CD4-positive, alpha-beta T cell (primary cell): ENCODE results near the gene MORN5. TPM values are rescaled to one million over a fixed set of nuclear protein-coding genes. Genes with fewer than 3 reads are reported as not detected.

Experiments
- ATAC-seq: fragments of 200-7000 bp; cut with Tn5 transposase; one replicate; pipeline ENCODE4 v1.10.0; 2022; ENCODE audit warnings: mild to moderate bottlenecking; ENCODE audit not compliant: poor library complexity
- CTCF ChIA-PET: fragments of 350-600 bp; sonication (Branson Sonifier 250); formaldehyde crosslinking; loops from one replicate; lab custom pipeline; 2021; ENCODE audit warnings: antibody characterized with exemption, inconsistent platforms; lab: Charles Lee
- POLR2A ChIA-PET: fragments of 350-600 bp; sonication (Branson Sonifier 250); formaldehyde crosslinking; loops from one replicate; lab custom pipeline; 2021; ENCODE audit warnings: antibody characterized with exemption, inconsistent platforms; lab: Charles Lee
- DNase-seq, 14 experiments: peaks; one replicate each; pipeline ENCODE4 v3.0.0-alpha.2; 2013 to 2020; ENCODE audit warnings: mixed read lengths in 2 of 14
- H3K27ac ChIP-seq, 2 donors: one replicate each; pipeline versions ENCODE4 v1.5.1 to v1.7.0; 2013; ENCODE audit warnings: low read length in 2 of 2, low read depth in 1 of 2, mild to moderate bottlenecking in 1 of 2
- H3K27me3 ChIP-seq, 2 experiments: 1 replicate in 1 of 2; 2 replicates in 1 of 2; pipeline versions ENCODE4 v1.6.1 to v1.7.0; 2013; ENCODE audit warnings: low read length in 2 of 2, control low read depth in 1 of 2, mild to moderate bottlenecking in 1 of 2, moderate library complexity in 1 of 2; ENCODE audit not compliant: insufficient read depth in 2 of 2, control insufficient read depth in 1 of 2
- H3K36me3 ChIP-seq: one replicate; pipeline ENCODE4 v1.6.1; 2013; ENCODE audit warnings: low read length, control low read depth; ENCODE audit not compliant: insufficient read depth
- H3K4me1 ChIP-seq: one replicate; pipeline ENCODE4 v1.6.1; 2013; ENCODE audit warnings: low read length, control low read depth; ENCODE audit not compliant: insufficient read depth
- H3K4me3 ChIP-seq: one replicate; pipeline ENCODE4 v1.5.1; 2013; ENCODE audit warnings: mild to moderate bottlenecking, low read length, moderate library complexity
- H3K9me3 ChIP-seq, 2 experiments: 1 replicate in 1 of 2; 2 replicates in 1 of 2; pipeline versions ENCODE4 v1.6.1 to v1.7.0; 2013; ENCODE audit warnings: low read length in 2 of 2, mild to moderate bottlenecking in 2 of 2, control low read depth in 1 of 2, moderate library complexity in 1 of 2; ENCODE audit not compliant: control insufficient read depth in 1 of 2, insufficient read depth in 1 of 2
- H3K27ac Mint-ChIP-seq: one replicate; pipeline ENCODE4 v1.8.0; 2020; ENCODE audit warnings: mixed read lengths
- H3K27me3 Mint-ChIP-seq: one replicate; pipeline ENCODE4 v1.8.0; 2021; ENCODE audit warnings: mixed read lengths
- H3K36me3 Mint-ChIP-seq: one replicate; pipeline ENCODE4 v1.8.0; 2021; ENCODE audit warnings: low read depth, mixed read lengths
- H3K4me1 Mint-ChIP-seq: one replicate; pipeline ENCODE4 v1.8.0; 2021; ENCODE audit warnings: low read depth, mixed read lengths
- H3K4me3 Mint-ChIP-seq: one replicate; pipeline ENCODE4 v1.8.0; 2020; ENCODE audit warnings: mild to moderate bottlenecking, mixed read lengths
- H3K9me3 Mint-ChIP-seq: one replicate; pipeline ENCODE4 v1.8.0; 2020; ENCODE audit warnings: mixed read lengths
- CTCF ChIP-seq: fragments of 200-600 bp; IDR thresholded peaks from one replicate; pipeline ENCODE4 v1.8.0; 2022; ENCODE audit warnings: antibody characterized with exemption, mild to moderate bottlenecking
- intact Hi-C, 2 experiments: fragments of 100-400 bp; cut with DNase I in 1 of 2; cut with micrococcal nuclease in 1 of 2; formaldehyde crosslinking; loops; one replicate each; pipeline versions ENCODE4 v1.15.1 to v1.9.0; 2023 to 2025; cut with DNase I, micrococcal nuclease
- total RNA-seq, 174 experiments: library from RNA in 2 of 174; stranded (reverse) in 2 of 174; gene quantifications; one replicate each; pipeline ENCODE4 v1.2.3 and lab custom pipeline; 2021 to 2026

MORN5 gene
- total RNA-seq, 2 experiments from 2014 or later = not detected

DNA sequence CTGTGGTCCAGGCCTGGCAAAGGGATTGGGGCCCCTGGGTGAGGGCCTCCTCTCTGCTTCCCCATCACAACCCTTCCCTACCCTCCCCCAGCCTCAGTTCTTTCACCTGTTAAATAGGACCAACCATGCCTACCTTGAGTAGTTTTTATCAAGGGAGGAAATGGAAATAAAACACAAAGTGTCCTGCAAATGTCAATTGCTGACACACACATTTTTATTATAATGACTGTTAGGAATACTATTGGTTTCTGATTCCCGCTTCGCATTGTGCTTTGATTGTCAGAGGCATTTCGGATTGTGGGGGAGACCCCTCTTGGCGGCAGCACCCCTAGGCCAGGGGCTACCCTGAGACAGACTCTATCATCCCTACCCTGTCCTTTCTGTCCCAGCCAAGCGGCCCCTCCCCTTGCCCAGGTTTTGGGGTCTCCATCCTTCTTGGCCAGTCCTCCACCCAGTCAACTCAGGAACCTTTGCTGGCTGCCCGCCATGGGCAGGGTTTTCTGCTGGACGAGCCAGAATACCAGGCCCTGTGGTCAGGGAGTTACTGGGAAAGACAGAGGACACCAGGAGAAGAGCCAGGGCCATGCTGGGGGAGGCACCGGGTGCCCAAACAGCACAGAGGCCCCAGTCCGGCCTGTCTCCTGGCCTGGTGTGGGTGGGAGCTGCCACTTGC lies 48.2 kb upstream of the MORN5 start:
- DNase-seq = no peak
- no peak for ATAC-seq
- no peaks in the 10 kb centered on the region for H3K4me1 Mint-ChIP-seq
- TF ChIP-seq CTCF = no peak
- intact Hi-C loops = no loop called here
- no peak overlapping the region for H3K27ac Mint-ChIP-seq
- no peaks in the 10 kb centered on the region for H3K36me3 Mint-ChIP-seq
- no peak overlapping the region for H3K4me3 Mint-ChIP-seq
- ChIA-PET CTCF (interaction anchor here (1.9 kb wide), 1 partner anchor 13 kb away, joined by 6 read pairs; no protein-coding TSS in a partner anchor), POLR2A (no interaction called here)
- H3K36me3 ChIP-seq = no peaks in the 10 kb centered on the region
- no peak overlapping the region for H3K27ac ChIP-seq
- no peaks in the 10 kb centered on the region for H3K27me3 Mint-ChIP-seq
- no peaks in the 10 kb centered on the region for H3K9me3 ChIP-seq
- H3K4me1 ChIP-seq = no peaks in the 10 kb centered on the region
- no peak overlapping the region for H3K4me3 ChIP-seq
- peaks cover 0 to 10% of the 10 kb centered on the region in 2 experiments for H3K27me3 ChIP-seq
- H3K9me3 Mint-ChIP-seq = no peaks in the 10 kb centered on the region

- DNase-seq (no peak), ATAC-seq (no peak)
- Histone ChIP-seq H3K9me3 (no peaks in the 10 kb centered on the region), H3K27ac (no peak overlapping the region), H3K36me3 (no peaks in the 10 kb centered on the region), H3K4me1 (no peaks in the 10 kb centered on the region), H3K4me3 (no peak overlapping the region), H3K27me3 (peaks cover 0 to 10% of the 10 kb centered on the region in 2 experiments)
- H3K36me3 Mint-ChIP-seq = no peaks in the 10 kb centered on the region
- intact Hi-C loops = no loop called here
- ChIA-PET POLR2A (no interaction called here), CTCF (no interaction called here)
- TF ChIP-seq CTCF = no peak
- H3K4me1 Mint-ChIP-seq = no peaks in the 10 kb centered on the region
- no peak overlapping the region for H3K27ac Mint-ChIP-seq
- H3K4me3 Mint-ChIP-seq = no peak overlapping the region
- no peaks in the 10 kb centered on the region for H3K9me3 Mint-ChIP-seq
- no peaks in the 10 kb centered on the region for H3K27me3 Mint-ChIP-seq
These were observed 47.5 kb upstream of the MORN5 start for GRCh38 chr9:122112238-122112637.

GRCh38 chr9:122113574-122113973 lies 46.1 kb upstream of the MORN5 start:
- ChIA-PET CTCF (no interaction called here), POLR2A (no interaction called here)
- no peaks in the 10 kb centered on the region for H3K4me1 Mint-ChIP-seq
- H3K27me3 Mint-ChIP-seq = no peaks in the 10 kb centered on the region
- no peaks in the 10 kb centered on the region for H3K36me3 Mint-ChIP-seq
- DNase-seq (no peak), ATAC-seq (no peak)
- intact Hi-C loops = no loop called here
- H3K36me3 ChIP-seq = no peaks in the 10 kb centered on the region
- H3K4me3 Mint-ChIP-seq = no peak overlapping the region
- no peak for TF ChIP-seq CTCF
- H3K9me3 Mint-ChIP-seq = no peaks in the 10 kb centered on the region
- no peak overlapping the region for H3K27ac Mint-ChIP-seq
- H3K4me1 ChIP-seq = no peaks in the 10 kb centered on the region
- H3K9me3 ChIP-seq = no peaks in the 10 kb centered on the region
- no peak overlapping the region for H3K27ac ChIP-seq
- H3K4me3 ChIP-seq = no peak overlapping the region
- peaks cover 0 to 10% of the 10 kb centered on the region in 2 experiments for H3K27me3 ChIP-seq
